GM19193 (cell line): Measurements from ENCODE around the gene NRXN2.

ENCODE experiments used
- POLR2A ChIP-seq: IDR thresholded peaks from 4 replicates; pipeline ENCODE4 v1.6.1; 2011; ENCODE audit not compliant: insufficient read depth, insufficient read length; ENCODE audit errors: extremely low read depth

The NRXN2 gene

GRCh38 chr11:64694026-64694755 lies 28.8 kb downstream of the NRXN2 start:
- no peak for TF ChIP-seq POLR2A

DNA sequence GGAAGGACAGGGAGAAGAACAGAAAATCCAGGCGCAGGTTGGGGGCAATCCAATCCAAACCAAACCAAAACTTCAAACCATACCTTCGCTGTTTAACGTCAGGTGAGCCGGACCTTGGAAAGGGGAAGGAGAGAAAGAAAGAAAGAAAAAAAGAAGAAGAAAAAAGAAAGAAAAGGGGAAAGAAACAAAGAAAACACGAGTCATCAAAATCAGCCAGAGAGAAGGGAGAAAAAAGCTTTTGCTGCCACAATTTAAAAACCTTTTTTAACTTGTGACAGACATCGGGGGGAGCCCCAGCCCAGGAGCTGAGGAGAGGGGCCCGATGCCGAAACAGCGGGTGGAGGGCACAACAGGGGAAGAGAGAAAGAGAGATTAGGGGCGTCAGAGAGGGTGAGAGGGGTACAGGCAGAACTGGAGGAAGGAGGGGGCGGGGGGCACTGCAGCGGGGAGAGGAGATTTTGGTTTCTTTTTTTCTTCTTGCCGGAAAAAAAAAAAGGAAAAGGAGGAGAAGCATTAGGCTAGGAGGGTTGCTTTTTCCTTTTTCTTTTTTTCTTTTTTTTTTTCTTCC lies 30.1 kb downstream of the NRXN2 start:
- TF ChIP-seq POLR2A, result no peak

DNA sequence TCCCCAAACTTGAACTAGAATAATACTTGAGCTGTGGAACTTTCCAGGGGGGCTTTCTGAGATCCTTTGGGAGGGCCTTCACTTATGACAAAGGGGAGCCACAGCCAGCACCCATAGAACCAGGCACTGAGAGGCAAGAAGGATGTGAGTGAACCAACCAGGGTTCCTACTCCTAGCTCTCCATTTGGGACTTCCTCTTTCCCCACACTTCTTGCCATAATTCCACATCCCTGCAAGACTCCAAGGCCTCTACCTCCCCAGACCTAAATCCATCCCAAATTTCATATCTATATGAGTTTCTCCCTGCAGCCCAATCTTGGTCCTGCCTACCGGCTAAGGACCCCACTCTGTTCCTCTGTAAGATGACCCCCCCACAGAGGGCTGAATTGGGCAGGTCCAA lies 31.5 kb downstream of the NRXN2 start:
- no peak for TF ChIP-seq POLR2A

DNA sequence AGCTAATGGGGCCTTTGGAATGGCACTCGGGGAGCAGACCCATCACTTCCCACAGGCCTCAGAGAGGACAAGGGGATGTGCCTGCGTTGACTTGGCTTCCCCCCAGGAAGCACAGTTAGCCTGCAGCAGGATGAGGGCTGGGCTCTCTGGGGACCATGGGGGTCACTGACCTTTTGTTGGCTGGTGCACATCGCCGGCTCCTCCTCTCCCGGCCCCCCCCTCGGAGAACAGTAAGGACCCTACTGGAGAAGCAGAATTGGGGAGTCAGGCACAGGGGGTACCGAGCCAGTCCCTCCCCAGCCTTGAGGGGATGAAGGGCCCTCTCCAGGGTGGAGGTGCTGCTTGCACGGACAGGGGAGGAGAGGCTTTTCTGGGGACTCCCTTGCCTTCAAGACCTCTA lies 32.8 kb downstream of the NRXN2 start:
- TF ChIP-seq POLR2A, result no peak

DNA sequence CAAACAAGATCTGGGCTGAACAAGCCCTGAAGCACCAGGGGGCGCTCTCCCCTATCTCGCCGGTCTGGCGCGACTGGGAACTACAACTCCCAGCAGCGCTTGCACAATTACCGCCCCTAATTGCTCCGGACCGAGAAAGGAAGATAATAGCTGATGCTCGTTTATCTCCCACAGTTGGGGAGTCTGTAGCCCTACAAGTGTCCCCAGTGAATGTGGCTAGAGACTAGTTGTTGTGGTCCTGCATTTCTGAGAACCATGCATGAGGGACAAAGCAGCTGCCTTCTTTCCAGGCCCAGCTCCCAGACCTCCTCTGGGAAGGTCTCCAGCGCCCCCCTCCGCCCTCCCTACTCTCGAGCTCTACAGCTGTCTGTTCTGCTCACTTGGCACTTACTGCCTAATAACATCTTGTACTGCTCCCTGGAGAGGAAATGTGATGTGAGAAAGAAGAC lies 34.4 kb downstream of the NRXN2 start:
- no peak for TF ChIP-seq POLR2A

DNA sequence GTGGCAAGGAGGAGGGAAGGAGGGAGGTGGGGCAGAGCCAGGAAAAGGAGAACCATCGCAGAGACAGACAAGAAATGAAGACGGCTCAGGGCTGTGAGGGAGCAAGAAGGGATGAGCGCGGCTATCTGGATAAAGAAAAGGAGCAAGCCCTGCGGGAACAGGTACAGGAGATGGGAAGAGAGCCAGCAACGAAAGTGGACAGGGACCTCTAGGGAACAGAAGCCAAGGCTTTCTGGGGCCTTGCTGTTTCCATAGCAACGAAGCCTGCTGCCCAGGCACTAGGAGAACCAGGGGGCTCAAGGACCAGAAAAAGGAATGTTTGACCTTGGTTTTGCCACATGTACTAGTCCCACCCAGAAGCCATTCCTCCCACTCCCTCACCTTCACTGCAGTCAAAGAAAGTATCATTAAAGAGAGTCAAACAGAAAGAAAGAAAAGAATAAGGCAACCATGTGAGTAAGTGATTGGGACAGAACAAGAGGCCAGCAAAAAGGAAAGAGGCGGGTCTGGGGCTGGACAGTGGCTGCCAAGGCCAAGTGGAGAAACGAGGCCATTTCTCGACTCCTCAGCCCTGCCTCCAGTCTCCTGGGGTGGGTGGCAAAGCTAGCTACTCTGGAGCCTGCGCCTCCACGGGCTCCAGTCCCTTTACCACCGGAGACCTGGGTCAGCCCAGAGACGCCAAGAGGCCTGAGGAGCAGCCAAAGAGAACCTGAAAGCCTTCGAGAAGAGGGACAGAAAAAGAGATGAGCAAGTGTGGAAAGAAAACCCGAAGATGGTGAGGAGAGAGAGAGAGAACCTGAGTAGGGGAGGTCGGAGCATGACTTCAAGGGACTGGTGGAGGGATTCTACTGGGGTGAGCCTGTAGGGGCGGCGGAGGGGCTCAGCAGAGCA lies 35.1 kb downstream of the NRXN2 start:
- TF ChIP-seq POLR2A, result no peak

GRCh38 chr11:64687204-64687603 lies 35.8 kb downstream of the NRXN2 start:
- no peak for TF ChIP-seq POLR2A

GRCh38 chr11:64686466-64687170 lies 36.4 kb downstream of the NRXN2 start:
- no peak for TF ChIP-seq POLR2A

- no peak for TF ChIP-seq POLR2A
Observed at GRCh38 chr11:64685536-64685935, 37.5 kb downstream of the NRXN2 start.

- TF ChIP-seq POLR2A, result no peak
Observed at GRCh38 chr11:64684357-64684756, 38.6 kb downstream of the NRXN2 start.

DNA sequence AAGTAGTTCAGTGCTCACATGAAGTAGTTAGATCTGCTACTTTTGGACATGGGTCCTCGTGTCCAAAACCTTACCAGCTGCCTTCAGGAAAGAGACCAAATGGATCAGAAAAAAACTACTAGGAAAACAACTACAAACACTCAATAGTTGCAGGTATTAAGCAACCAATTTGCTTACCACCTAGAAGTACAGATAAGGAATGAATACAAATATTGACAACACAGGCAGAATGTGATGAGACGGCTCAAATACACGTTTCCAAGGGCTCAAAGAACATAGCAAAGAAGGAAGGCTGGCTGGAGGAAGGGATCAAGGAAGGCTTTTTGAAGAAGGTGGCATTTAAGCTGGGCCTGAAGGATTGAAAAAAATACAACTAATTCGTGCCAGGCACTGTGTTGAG lies 41.8 kb downstream of the NRXN2 start:
- TF ChIP-seq POLR2A, result no peak

DNA sequence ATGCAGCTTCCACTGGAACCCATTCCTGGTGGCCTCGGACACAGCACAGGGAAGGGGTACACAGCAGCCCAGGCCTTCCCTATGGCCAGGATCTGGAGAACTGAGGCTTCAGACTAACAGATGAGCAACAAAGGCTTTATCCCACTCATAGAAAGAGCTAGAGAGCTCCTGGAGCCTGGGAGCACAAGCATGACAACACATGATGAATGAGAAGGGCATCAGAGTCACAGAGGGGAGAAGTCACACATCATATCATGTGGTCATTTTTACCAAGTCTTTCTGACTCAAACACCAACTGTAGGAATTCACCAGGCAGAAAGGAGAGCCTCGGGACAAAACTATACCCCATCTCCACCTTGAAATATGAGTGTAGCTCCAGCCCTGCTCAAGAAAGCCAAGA lies 43.2 kb downstream of the NRXN2 start:
- TF ChIP-seq POLR2A, result no peak

GRCh38 chr11:64677441-64678023 lies 45.5 kb downstream of the NRXN2 start:
- TF ChIP-seq POLR2A, result no peak

DNA sequence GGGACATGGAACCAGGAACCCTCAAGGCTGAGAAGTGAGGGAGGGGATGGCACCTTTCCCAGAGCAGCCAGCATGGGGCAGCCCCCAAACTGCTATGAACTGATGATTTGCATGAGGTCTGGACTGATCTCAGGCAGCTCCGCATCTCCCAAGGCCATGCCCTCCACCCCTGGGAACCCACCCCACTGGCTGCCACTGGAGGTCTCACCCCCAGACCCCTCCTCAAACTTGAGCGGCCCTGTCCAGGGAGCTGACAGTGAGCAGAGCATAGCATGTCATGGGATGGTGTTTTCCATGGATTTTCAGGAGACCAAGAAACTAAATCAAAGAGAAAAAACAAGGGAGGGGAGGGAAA lies 46.8 kb downstream of the NRXN2 start:
- TF ChIP-seq POLR2A, result no peak
